ENCODE results near the gene SERF1B.
"Not testable (repeated sequence)": the region's sequence is repeated elsewhere in the genome, so short reads cannot be mapped to it uniquely, and the experiment has no call there.

DNA sequence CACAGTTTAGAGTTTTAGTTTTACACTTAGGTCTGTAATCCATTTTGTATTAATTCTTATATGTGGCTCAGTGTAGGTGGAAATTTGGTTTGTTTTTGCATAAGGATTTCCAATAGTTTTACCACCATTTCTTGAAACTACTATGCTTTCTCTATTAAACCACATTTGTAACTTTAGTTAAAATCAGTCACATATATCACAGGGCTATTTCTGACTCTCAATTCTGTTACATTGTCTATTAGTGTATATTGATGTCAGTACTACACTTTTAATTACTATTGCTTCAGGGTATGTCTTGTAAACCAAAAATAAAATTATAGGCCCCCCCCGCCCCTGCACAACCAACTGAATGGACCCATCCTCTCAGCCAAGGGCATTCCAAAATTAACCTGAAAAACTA, 32.1 kb downstream of the SERF1B start:
- TF ChIP-seq, protein P1, sequence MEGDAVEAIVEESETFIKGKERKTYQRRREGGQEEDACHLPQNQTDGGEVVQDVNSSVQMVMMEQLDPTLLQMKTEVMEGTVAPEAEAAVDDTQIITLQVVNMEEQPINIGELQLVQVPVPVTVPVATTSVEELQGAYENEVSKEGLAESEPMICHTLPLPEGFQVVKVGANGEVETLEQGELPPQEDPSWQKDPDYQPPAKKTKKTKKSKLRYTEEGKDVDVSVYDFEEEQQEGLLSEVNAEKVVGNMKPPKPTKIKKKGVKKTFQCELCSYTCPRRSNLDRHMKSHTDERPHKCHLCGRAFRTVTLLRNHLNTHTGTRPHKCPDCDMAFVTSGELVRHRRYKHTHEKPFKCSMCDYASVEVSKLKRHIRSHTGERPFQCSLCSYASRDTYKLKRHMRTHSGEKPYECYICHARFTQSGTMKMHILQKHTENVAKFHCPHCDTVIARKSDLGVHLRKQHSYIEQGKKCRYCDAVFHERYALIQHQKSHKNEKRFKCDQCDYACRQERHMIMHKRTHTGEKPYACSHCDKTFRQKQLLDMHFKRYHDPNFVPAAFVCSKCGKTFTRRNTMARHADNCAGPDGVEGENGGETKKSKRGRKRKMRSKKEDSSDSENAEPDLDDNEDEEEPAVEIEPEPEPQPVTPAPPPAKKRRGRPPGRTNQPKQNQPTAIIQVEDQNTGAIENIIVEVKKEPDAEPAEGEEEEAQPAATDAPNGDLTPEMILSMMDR (IDR thresholded peaks at IDR 0.05; ENCODE audit: control extremely low read depth in 1 of 3, insufficient read depth in 1 of 3, low read depth in 1 of 3, low read length in 3 of 3): not testable (repeated sequence)
- not testable (repeated sequence) for TF ChIP-seq SIRT6 (IDR thresholded peaks at IDR 0.05; ENCODE audit: low read length); CREB1 (IDR thresholded peaks at IDR 0.05); POLR2A (IDR thresholded peaks at IDR 0.05; ENCODE audit: control extremely low read depth in 1 of 2, low read depth in 2 of 2, low read length in 2 of 2)

Measured in H1 (cell line).